Choroid plexus epithelial cell (primary cell): ENCODE results near the gene RPTOR.

Source experiments
- DNase-seq: peaks from one replicate; pipeline ENCODE4 v3.0.0-alpha.2; 2010; ENCODE audit warnings: low read depth
- H3K4me3 ChIP-seq: 2 replicates; pipeline ENCODE4 v1.5.1; 2011; ENCODE audit warnings: low read depth, mild to moderate bottlenecking, control low read depth, low read length, moderate library complexity
- CTCF ChIP-seq: conservative IDR thresholded peaks from 2 replicates; pipeline ENCODE4 v1.5.1; 2011; ENCODE audit warnings: low read depth, mild to moderate bottlenecking, control low read depth, inconsistent platforms, low read length, moderate library complexity

Gene RPTOR

GRCh38 chr17:81003711-81004475, 459.3 kb downstream of the RPTOR start:
- TF ChIP-seq CTCF = no peak
- DNase-seq = peak; percentile 25
- peak overlapping the region; percentile 17 for H3K4me3 ChIP-seq

- DNase-seq = no peak
- no peak overlapping the region for H3K4me3 ChIP-seq
- no peak for TF ChIP-seq CTCF
Observed at GRCh38 chr17:81006891-81007290, 462.3 kb downstream of the RPTOR start.

- H3K4me3 ChIP-seq = no peak overlapping the region
- TF ChIP-seq CTCF = no peak
- DNase-seq = no peak
Observed at GRCh38 chr17:81008140-81008539, 463.5 kb downstream of the RPTOR start.

- TF ChIP-seq CTCF = no peak
- no peak for DNase-seq
- no peak overlapping the region for H3K4me3 ChIP-seq
Observed at GRCh38 chr17:81009136-81009535, 464.5 kb downstream of the RPTOR start.

GRCh38 chr17:81010935-81011334, 466.3 kb downstream of the RPTOR start:
- no peak for TF ChIP-seq CTCF
- no peak overlapping the region for H3K4me3 ChIP-seq
- no peak for DNase-seq

GRCh38 chr17:81011951-81012350, 467.3 kb downstream of the RPTOR start:
- DNase-seq = peak; percentile 33
- no peak overlapping the region for H3K4me3 ChIP-seq
- TF ChIP-seq CTCF = no peak
